ENCODE measurements around the gene HLCS.

Gene HLCS

DNA sequence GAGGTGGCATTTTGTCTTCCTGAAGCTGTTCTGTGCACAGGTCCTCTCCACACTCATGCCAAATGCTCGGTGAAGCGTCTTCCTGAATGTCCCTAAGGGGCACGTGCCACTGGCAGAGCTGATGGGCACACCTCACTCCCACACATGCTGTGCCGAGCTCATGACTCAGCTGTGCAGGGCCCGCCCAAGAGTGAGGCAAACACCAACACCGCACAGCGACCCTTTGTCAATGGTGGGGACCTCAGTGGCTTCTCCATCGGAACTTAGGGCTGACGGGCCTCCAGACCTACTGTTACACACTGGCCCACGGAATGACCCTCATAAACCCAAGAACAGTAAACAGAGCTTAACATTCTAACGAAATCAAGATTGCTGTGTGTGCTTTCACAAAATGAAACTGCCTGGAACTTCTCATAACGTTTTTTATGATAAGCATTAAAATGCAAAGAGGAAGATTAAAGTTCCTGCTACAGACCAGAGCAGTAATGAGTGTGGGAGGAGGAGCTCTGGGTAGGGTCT is 178.3 kb downstream of the HLCS start (continued):
- TF ChIP-seq ZNF426 (tag by site-specific recombination; IDR thresholded peaks at IDR 0.05) (no peak), FEZF1 (tag by site-specific recombination; IDR thresholded peaks at IDR 0.05) (no peak), ZNF341 (tag by site-specific recombination; IDR thresholded peaks at IDR 0.05; ENCODE audit: low read depth) (peak; percentile 54), ZNF600 (tag by site-specific recombination; IDR thresholded peaks at IDR 0.05) (peak; percentile 68), ZNF654 (tag by site-specific recombination; IDR thresholded peaks at IDR 0.05; ENCODE audit: low read depth) (no peak), ZNF830 (tag by site-specific recombination; IDR thresholded peaks at IDR 0.05; ENCODE audit: low read depth) (no peak), TCF7L2 (IDR thresholded peaks at IDR 0.05; ENCODE audit: borderline replicate concordance, low read depth, low read length) (no peak), ZNF777 (tag by site-specific recombination; IDR thresholded peaks at IDR 0.05; ENCODE audit: borderline replicate concordance) (no peak), ZNF248 (tag by site-specific recombination; IDR thresholded peaks at IDR 0.05) (no peak), HOXD13 (CRISPR knock-in tag; IDR thresholded peaks at IDR 0.05; ENCODE audit: borderline replicate concordance) (no peak), SP3 (tag by site-specific recombination; IDR thresholded peaks at IDR 0.05) (peak; percentile 17; the same call in 1 of the 2 replicates), KLF10 (tag by site-specific recombination; IDR thresholded peaks at IDR 0.05) (no peak), ZNF48 (tag by site-specific recombination; IDR thresholded peaks at IDR 0.05) (no peak), ZSCAN16 (tag by site-specific recombination; IDR thresholded peaks at IDR 0.05) (no peak), ZNF366 (tag by site-specific recombination; conservative IDR thresholded peaks at IDR 0.05) (0 out of 2 replicates have a peak, but pooled peaks have one; percentile 17), EGR2 (tag by site-specific recombination; IDR thresholded peaks at IDR 0.05; ENCODE audit: low read depth) (peak; percentile 41), SP7 (tag by site-specific recombination; IDR thresholded peaks at IDR 0.05) (0 out of 2 replicates have a peak, but pooled peaks have one; percentile 29), ZNF221 (tag by site-specific recombination; IDR thresholded peaks at IDR 0.05; ENCODE audit: borderline replicate concordance) (no peak), KLF16 (tag by site-specific recombination; IDR thresholded peaks at IDR 0.05) (peak; percentile 43; the same call in 1 of the 2 replicates), ZNF302 (tag by site-specific recombination; IDR thresholded peaks at IDR 0.05; ENCODE audit: low read depth) (no peak), ZFHX2 (tag by site-specific recombination; conservative IDR thresholded peaks at IDR 0.05) (peak; percentile 83), ZNF423 (tag by site-specific recombination; IDR thresholded peaks at IDR 0.05) (peak; percentile 53; the same call in 1 of the 2 replicates), ZNF560 (tag by site-specific recombination; IDR thresholded peaks at IDR 0.05; ENCODE audit: borderline replicate concordance) (no peak), ZNF239 (tag by site-specific recombination; IDR thresholded peaks at IDR 0.05) (no peak), ZFP69B (tag by site-specific recombination; IDR thresholded peaks at IDR 0.05) (peak; percentile 63), ZSCAN30 (tag by site-specific recombination; IDR thresholded peaks at IDR 0.05) (no peak), ZNF335 (tag by site-specific recombination; conservative IDR thresholded peaks at IDR 0.05) (peak; percentile 61), IKZF3 (tag by site-specific recombination; IDR thresholded peaks at IDR 0.05) (0 out of 2 replicates have a peak, but pooled peaks have one; percentile 12), ZEB2 (tag by site-specific recombination; IDR thresholded peaks at IDR 0.05) (peak; percentile 11; the same call in 1 of the 2 replicates)
- TF ChIP-seq, protein P1, sequence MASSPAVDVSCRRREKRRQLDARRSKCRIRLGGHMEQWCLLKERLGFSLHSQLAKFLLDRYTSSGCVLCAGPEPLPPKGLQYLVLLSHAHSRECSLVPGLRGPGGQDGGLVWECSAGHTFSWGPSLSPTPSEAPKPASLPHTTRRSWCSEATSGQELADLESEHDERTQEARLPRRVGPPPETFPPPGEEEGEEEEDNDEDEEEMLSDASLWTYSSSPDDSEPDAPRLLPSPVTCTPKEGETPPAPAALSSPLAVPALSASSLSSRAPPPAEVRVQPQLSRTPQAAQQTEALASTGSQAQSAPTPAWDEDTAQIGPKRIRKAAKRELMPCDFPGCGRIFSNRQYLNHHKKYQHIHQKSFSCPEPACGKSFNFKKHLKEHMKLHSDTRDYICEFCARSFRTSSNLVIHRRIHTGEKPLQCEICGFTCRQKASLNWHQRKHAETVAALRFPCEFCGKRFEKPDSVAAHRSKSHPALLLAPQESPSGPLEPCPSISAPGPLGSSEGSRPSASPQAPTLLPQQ (tag by site-specific recombination; IDR thresholded peaks at IDR 0.05) = peak; percentile 78; the same call in 1 of the 2 replicates
- TF ChIP-seq, protein P2, sequence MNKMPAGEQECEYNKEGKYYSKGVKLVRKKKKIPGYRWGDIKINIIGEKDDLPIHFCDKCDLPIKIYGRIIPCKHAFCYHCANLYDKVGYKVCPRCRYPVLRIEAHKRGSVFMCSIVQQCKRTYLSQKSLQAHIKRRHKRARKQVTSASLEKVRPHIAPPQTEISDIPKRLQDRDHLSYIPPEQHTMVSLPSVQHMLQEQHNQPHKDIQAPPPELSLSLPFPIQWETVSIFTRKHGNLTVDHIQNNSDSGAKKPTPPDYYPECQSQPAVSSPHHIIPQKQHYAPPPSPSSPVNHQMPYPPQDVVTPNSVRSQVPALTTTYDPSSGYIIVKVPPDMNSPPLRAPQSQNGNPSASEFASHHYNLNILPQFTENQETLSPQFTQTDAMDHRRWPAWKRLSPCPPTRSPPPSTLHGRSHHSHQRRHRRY (tag by site-specific recombination; IDR thresholded peaks at IDR 0.05) = no peak
- TF ChIP-seq, protein P3, sequence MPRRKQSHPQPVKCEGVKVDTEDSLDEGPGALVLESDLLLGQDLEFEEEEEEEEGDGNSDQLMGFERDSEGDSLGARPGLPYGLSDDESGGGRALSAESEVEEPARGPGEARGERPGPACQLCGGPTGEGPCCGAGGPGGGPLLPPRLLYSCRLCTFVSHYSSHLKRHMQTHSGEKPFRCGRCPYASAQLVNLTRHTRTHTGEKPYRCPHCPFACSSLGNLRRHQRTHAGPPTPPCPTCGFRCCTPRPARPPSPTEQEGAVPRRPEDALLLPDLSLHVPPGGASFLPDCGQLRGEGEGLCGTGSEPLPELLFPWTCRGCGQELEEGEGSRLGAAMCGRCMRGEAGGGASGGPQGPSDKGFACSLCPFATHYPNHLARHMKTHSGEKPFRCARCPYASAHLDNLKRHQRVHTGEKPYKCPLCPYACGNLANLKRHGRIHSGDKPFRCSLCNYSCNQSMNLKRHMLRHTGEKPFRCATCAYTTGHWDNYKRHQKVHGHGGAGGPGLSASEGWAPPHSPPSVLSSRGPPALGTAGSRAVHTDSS (tag by site-specific recombination; IDR thresholded peaks at IDR 0.05) = no peak
- TF ChIP-seq, protein P4, sequence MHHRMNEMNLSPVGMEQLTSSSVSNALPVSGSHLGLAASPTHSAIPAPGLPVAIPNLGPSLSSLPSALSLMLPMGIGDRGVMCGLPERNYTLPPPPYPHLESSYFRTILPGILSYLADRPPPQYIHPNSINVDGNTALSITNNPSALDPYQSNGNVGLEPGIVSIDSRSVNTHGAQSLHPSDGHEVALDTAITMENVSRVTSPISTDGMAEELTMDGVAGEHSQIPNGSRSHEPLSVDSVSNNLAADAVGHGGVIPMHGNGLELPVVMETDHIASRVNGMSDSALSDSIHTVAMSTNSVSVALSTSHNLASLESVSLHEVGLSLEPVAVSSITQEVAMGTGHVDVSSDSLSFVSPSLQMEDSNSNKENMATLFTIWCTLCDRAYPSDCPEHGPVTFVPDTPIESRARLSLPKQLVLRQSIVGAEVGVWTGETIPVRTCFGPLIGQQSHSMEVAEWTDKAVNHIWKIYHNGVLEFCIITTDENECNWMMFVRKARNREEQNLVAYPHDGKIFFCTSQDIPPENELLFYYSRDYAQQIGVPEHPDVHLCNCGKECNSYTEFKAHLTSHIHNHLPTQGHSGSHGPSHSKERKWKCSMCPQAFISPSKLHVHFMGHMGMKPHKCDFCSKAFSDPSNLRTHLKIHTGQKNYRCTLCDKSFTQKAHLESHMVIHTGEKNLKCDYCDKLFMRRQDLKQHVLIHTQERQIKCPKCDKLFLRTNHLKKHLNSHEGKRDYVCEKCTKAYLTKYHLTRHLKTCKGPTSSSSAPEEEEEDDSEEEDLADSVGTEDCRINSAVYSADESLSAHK (tag by site-specific recombination; IDR thresholded peaks at IDR 0.05) = peak; percentile 65
